Mesodermal cell (in vitro differentiated cells): ENCODE data around the gene C1orf174.

Source experiments
- H3K27ac ChIP-seq: 2 replicates; pipeline ENCODE4 v1.7.0; 2013; ENCODE audit warnings: mild to moderate bottlenecking, low read depth, low read length, moderate library complexity; ENCODE audit not compliant: severe bottlenecking
- H3K36me3 ChIP-seq: 2 replicates; pipeline ENCODE4 v1.7.1; 2013; ENCODE audit warnings: mild to moderate bottlenecking, low read length, moderate library complexity; ENCODE audit not compliant: control insufficient read depth, insufficient read depth
- H3K4me1 ChIP-seq: one replicate; pipeline ENCODE4 v1.7.1; 2013; ENCODE audit warnings: mild to moderate bottlenecking, low read length; ENCODE audit not compliant: insufficient read depth, control insufficient read depth, poor library complexity, severe bottlenecking
- H3K4me3 ChIP-seq: 2 replicates; pipeline ENCODE4 v1.7.0; 2013; ENCODE audit warnings: low read length, control low read depth, mild to moderate bottlenecking; ENCODE audit not compliant: insufficient read depth, poor library complexity, severe bottlenecking; ENCODE audit errors: extremely low read depth
- H3K9me3 ChIP-seq: 2 replicates; pipeline ENCODE4 v1.7.1; 2013; ENCODE audit warnings: mild to moderate bottlenecking, low read length, moderate library complexity; ENCODE audit not compliant: control insufficient read depth
- WGBS, 2 experiments: methylation state at CpG; one replicate each; pipeline ENCODE4 v1.1.5; 2013; ENCODE audit warnings: missing lambda C conversion rate in 2 of 2; ENCODE audit not compliant: insufficient coverage in 2 of 2; 5-methylcytosine and 5-hydroxymethylcytosine counted together

Gene C1orf174

GRCh38 chr1:3864884-3865283 is 35.2 kb downstream of the C1orf174 start:
- H3K36me3 ChIP-seq = no peaks in the 10 kb centered on the region
- H3K4me1 ChIP-seq = no peaks in the 10 kb centered on the region
- no peak overlapping the region for H3K4me3 ChIP-seq
- H3K9me3 ChIP-seq = no peaks in the 10 kb centered on the region
- H3K27ac ChIP-seq = no peak overlapping the region
- WGBS, 2 experiments = 100% methylated on average over 2 of the region's 6 CpGs

DNA sequence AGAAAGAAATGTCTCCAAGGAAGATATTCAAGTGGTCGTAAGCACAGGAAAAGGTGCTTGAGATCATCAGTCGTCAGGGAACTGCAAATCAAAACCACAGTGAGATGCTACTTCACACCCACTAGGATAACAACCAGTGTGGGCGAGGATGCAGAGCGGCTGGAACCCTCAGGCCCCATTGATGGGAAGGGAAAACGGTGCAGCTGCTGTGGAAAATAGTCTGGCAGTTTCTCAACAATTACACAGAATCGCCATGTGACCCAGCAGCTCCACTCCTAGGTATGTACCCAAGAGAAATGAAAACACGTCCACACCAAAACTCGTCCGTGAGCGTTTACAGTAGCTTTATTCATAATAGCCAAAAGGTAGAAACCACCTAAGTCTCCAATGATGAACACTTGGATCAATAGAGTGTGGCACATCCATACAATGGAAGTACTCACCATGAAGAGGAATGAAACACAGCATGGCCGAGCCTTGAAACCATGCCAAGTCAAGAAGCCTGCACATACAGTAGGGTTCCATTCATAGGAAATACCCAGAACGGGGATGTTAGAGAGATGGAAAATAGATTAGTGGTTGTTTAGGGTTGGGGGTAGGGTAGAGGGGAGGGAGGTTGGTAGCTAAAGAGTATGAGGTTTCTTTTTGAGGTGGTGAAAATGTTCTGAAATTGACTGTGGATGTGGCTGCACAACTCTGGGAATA is 36.7 kb downstream of the C1orf174 start:
- H3K9me3 ChIP-seq = no peaks in the 10 kb centered on the region
- no peaks in the 10 kb centered on the region for H3K4me1 ChIP-seq
- H3K27ac ChIP-seq = no peak overlapping the region
- no peak overlapping the region for H3K4me3 ChIP-seq
- WGBS, 2 experiments = 87 to 88% methylated on average over 9 to 11 of the region's 12 CpGs
- H3K36me3 ChIP-seq = no peaks in the 10 kb centered on the region

DNA sequence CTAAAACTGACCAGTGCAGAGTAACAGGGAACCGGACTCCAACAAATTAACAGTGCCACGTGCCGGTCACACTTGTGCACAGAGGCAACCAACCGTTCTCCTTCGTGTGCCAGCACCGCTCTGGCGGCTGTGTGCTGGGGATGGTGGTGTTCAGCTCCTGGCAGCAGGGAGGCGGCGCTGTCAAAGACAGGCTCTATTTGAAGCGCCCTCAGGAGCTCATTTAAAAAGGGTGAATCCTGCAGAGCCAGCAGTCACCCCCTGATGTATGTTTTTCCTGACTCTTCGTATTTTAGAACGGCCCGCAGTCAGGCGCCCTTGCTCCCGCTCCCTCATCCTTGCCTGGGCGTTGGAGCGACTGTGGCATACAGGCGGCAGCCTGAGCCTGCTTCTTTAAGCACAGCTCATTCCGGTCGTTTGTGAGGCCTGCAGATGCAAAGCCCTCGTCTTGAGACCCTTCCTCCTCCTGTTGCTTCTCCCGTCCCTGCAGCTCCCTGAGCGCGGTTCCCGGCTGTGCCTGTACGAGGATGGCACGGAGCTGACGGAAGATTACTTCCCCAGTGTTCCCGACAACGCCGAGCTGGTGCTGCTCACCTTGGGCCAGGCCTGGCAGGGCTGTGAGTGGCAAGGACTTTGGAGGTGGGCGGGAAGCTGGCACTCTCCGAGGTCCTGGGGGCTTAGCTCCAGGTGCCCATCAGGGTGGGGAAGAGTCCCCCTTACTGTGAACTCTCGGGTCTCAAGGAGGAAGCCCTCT is 41.7 kb downstream of the C1orf174 start:
- peak overlapping the region; percentile 68 for H3K4me3 ChIP-seq
- H3K9me3 ChIP-seq = no peaks in the 10 kb centered on the region
- 79 to 83% methylated on average over 26 to 33 of the region's 34 CpGs for WGBS, 2 experiments

DNA sequence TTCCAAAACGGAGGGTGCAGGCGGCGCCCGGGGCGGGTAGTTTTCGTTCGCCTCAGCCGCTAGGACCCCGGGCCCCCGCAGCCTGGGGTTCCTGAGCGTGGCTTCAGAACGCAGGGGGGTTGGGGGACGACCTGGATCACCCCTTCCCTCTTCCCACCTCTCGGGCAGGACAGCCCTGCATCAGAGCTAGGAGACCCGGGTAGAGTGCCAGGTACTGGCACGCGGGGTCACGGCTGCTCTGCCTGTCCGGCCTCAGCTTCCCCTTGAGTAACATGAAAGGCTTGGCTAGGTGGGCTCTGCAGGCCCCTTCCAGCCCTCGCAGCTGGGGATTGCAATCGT is 42.3 kb downstream of the C1orf174 start:
- H3K9me3 ChIP-seq = no peaks in the 10 kb centered on the region
- WGBS, 2 experiments = 22 to 26% methylated on average over 14 to 17 of the region's 21 CpGs
- H3K4me1 ChIP-seq = peaks cover 3% of the 10 kb centered on the region
- H3K27ac ChIP-seq = no peak overlapping the region
- peak overlapping the region; percentile 68 for H3K4me3 ChIP-seq
- H3K36me3 ChIP-seq = no peaks in the 10 kb centered on the region

More for the DNA sequence above, 41.7 kb downstream of the C1orf174 start:
- H3K27ac ChIP-seq = no peak overlapping the region
- H3K4me1 ChIP-seq = peaks cover 3% of the 10 kb centered on the region
- H3K36me3 ChIP-seq = no peaks in the 10 kb centered on the region

- WGBS, 2 experiments = 0 to 1% methylated on average over 54 to 66 of the region's 73 CpGs
- Histone ChIP-seq H3K4me3 (peak within 1 kb of the TSS; percentile 68), H3K36me3 (no peaks in the 10 kb centered on the region), H3K4me1 (peaks cover 3% of the 10 kb centered on the region), H3K9me3 (no peaks in the 10 kb centered on the region), H3K27ac (no peak within 1 kb of the TSS)
These were observed 42.9 kb downstream of the C1orf174 start, which contains the start of the genes CEP104 and DFFB for GRCh38 chr1:3856923-3857790. TSS of gene CEP104 (minus strand) at chr1:3857211. CDS start at chr1:3852407, 4,804 bp downstream. TSS of gene DFFB (plus strand) at chr1:3857476. CDS start at chr1:3857604, 128 bp downstream.

DNA sequence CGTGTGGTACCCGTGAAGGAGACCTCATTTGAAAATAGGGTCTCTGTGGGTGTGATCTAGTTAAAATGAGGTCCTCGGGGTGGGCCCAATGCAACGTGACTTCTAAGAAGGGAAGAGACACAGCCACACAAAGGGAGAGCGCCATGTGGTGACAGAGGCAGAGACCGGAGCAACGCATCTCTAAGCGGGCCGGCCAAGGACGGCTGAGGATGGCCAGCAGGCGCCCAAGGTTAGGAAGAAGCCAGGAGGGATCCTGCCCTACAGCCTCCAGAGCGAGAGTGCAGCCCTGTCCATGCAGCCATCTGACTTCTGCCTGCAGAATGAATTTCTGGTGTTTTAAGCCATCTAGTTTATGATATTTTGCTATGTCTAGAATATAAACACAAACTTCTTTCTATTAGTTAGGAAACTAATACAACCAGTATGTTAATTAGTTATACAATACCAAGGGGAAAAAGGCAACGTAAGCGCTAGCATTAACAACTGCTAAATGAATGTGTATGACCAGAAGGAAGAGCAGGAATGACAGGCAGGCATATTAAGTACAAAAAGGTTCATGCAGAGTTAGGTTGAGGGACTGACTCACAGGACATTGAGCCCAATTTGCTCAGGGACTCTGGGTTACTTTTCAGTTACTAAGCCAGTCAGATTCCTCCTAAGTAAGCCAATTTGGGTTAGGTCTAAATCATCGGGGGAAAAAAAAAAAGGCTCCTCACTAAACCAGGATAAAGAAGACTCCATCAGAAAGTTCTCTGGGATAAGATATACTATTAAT is 47.2 kb downstream of the C1orf174 start:
- H3K36me3 ChIP-seq = peaks cover 24% of the 10 kb centered on the region
- peaks cover 3% of the 10 kb centered on the region for H3K4me1 ChIP-seq
- H3K9me3 ChIP-seq = no peaks in the 10 kb centered on the region
- H3K4me3 ChIP-seq = no peak overlapping the region
- H3K27ac ChIP-seq = no peak overlapping the region
- 79 to 80% methylated on average over 11 to 13 of the region's 15 CpGs for WGBS, 2 experiments

GRCh38 chr1:3852091-3852490 is 48.0 kb downstream of the C1orf174 start:
- H3K36me3 ChIP-seq = peaks cover 31% of the 10 kb centered on the region
- 91% methylated on average over 9 to 12 of the region's 12 CpGs for WGBS, 2 experiments
- no peak overlapping the region for H3K27ac ChIP-seq
- H3K4me3 ChIP-seq = no peak overlapping the region
- no peaks in the 10 kb centered on the region for H3K9me3 ChIP-seq
- H3K4me1 ChIP-seq = no peaks in the 10 kb centered on the region

- Histone ChIP-seq H3K4me1 (no peaks in the 10 kb centered on the region), H3K27ac (no peak overlapping the region), H3K36me3 (peaks cover 38% of the 10 kb centered on the region), H3K4me3 (no peak overlapping the region), H3K9me3 (no peaks in the 10 kb centered on the region)
- 98 to 100% methylated on average over 1 to 6 of the region's 6 CpGs for WGBS, 2 experiments
These were observed 48.8 kb downstream of the C1orf174 start for GRCh38 chr1:3851292-3851691.

DNA sequence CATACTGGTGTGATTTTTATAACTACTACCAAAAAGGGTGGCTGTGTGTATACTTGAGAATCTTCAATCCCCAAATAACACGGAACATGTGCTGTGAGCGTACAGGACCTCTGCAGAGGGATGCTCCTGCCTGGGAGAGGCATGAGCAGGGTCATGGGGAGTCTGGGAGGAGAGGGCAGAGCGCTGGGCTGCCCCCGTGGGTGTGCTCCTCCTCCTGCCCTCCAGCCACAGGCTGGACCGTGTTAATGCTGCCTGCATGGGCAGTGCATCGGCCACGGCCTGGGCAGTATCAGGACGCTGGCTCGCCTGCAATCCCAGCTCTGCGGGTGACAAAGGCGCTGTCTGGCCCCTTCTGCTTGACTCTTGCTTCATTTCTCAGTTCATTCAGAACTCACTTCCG is 49.2 kb downstream of the C1orf174 start:
- WGBS, 2 experiments = 78 to 85% methylated on average over 6 to 11 of the region's 12 CpGs
- Histone ChIP-seq H3K4me3 (no peak overlapping the region), H3K27ac (no peak overlapping the region), H3K4me1 (no peaks in the 10 kb centered on the region), H3K36me3 (peaks cover 42% of the 10 kb centered on the region), H3K9me3 (no peaks in the 10 kb centered on the region)

GRCh38 chr1:3847081-3847480 is 53.0 kb downstream of the C1orf174 start:
- Histone ChIP-seq H3K4me1 (no peaks in the 10 kb centered on the region), H3K27ac (no peak overlapping the region), H3K9me3 (no peaks in the 10 kb centered on the region), H3K36me3 (peaks cover 67% of the 10 kb centered on the region), H3K4me3 (no peak overlapping the region)
- 86 to 89% methylated on average over 4 to 5 of the region's 6 CpGs for WGBS, 2 experiments
